A673 (cell line): ENCODE data around the gene ACTL7A. TPM values are rescaled to one million over a fixed set of nuclear protein-coding genes. Genes with fewer than 3 reads are reported as not detected.

ENCODE experiments used
- BruUV-seq: library from RNA; stranded (reverse); fragments of 400-500 nt; replicated peaks from 2 replicates; lab custom pipeline; 2021; lab: Mats Ljungman, UMichigan
- CTCF ChIA-PET: fragments of 300-600 bp; sonication (Branson Sonifier 250); formaldehyde crosslinking; loops from one replicate; lab custom pipeline; 2022; ENCODE audit warnings: antibody characterized with exemption; lab: Charles Lee
- POLR2A ChIA-PET: fragments of 300-600 bp; sonication (Branson Sonifier 250); formaldehyde crosslinking; loops from one replicate; lab custom pipeline; 2022; ENCODE audit warnings: antibody characterized with exemption; ENCODE audit not compliant: low non-redundant PET; lab: Charles Lee
- DNase-seq: peaks from one replicate; pipeline ENCODE4 v3.0.0-alpha.2; 2015; ENCODE audit warnings: low spot score
- H3K27ac ChIP-seq: fragments of 200-600 bp; sonication (generic); 2 replicates; pipeline ENCODE4 v1.5.1; 2016; ENCODE audit warnings: mixed run types, low read depth, mild to moderate bottlenecking, mixed read lengths, antibody characterized with exemption, low read length; ENCODE audit not compliant: poor library complexity, severe bottlenecking
- H3K27me3 ChIP-seq: fragments of 200-600 bp; sonication (generic); replicated peaks from 2 replicates; pipeline ENCODE4 v1.6.1; 2017; ENCODE audit warnings: mixed run types, low read depth, mild to moderate bottlenecking, mixed read lengths, antibody characterized with exemption, low read length; ENCODE audit not compliant: insufficient read depth, poor library complexity
- H3K36me3 ChIP-seq: fragments of 200-600 bp; sonication (generic); 2 replicates; pipeline ENCODE4 v1.6.1; 2016; ENCODE audit warnings: mixed run types, mild to moderate bottlenecking, mixed read lengths, antibody characterized with exemption, low read length; ENCODE audit not compliant: insufficient read depth, poor library complexity, severe bottlenecking
- H3K4me1 ChIP-seq: fragments of 200-600 bp; sonication (generic); 2 replicates; pipeline ENCODE4 v1.6.1; 2017; ENCODE audit warnings: mixed run types, mild to moderate bottlenecking, mixed read lengths, antibody characterized with exemption, low read length; ENCODE audit not compliant: insufficient read depth, poor library complexity, severe bottlenecking
- H3K4me3 ChIP-seq: fragments of 200-600 bp; sonication (generic); 2 replicates; pipeline ENCODE4 v1.5.1; 2016; ENCODE audit warnings: low read depth, mixed run types, mild to moderate bottlenecking, mixed read lengths, low read length; ENCODE audit not compliant: poor library complexity, severe bottlenecking
- H3K9me3 ChIP-seq: fragments of 200-600 bp; sonication (generic); 2 replicates; pipeline ENCODE4 v1.6.1; 2016; ENCODE audit warnings: mixed run types, low read depth, mild to moderate bottlenecking, mixed read lengths, antibody characterized with exemption, low read length; ENCODE audit not compliant: poor library complexity, severe bottlenecking
- CTCF ChIP-seq: fragments of 300-800, 200-600 bp; sonication (generic); conservative IDR thresholded peaks from 2 replicates; pipeline ENCODE4 v1.5.1; 2017; ENCODE audit warnings: low read depth, mild to moderate bottlenecking, antibody characterized with exemption, low read length, moderate library complexity, mixed read lengths
- EZH2 ChIP-seq: fragments of 200-600 bp; sonication (generic); IDR thresholded peaks from 2 replicates; pipeline ENCODE4 v1.6.1; 2017; ENCODE audit warnings: borderline replicate concordance, low read depth, mild to moderate bottlenecking, mixed read lengths, antibody characterized with exemption, low read length; ENCODE audit not compliant: poor library complexity, severe bottlenecking
- intact Hi-C: fragments of 100-400 bp; cut with micrococcal nuclease; formaldehyde crosslinking; loops from one replicate; pipeline ENCODE4 v1.10.0; 2022; ENCODE audit not compliant: unreplicated experiment
- total RNA-seq: library from RNA; stranded (reverse); gene quantifications from 2 replicates; pipeline ENCODE4 v1.2.3, GENCODE V29; 2021

The ACTL7A gene
- total RNA-seq, 1 experiment from 2014 or later = not detected

- no peaks in the 10 kb centered on the region for H3K36me3 ChIP-seq
- no peak overlapping the region for H3K27ac ChIP-seq
- no peaks in the 10 kb centered on the region for H3K9me3 ChIP-seq
- no TSS peak for BruUV-seq
- H3K4me1 ChIP-seq = no peaks in the 10 kb centered on the region
- no peak for DNase-seq
- intact Hi-C loops = no loop called here
- no peaks in the 10 kb centered on the region for H3K27me3 ChIP-seq
- H3K4me3 ChIP-seq = no peak overlapping the region
- CTCF ChIA-PET = no interaction called here
- TF ChIP-seq EZH2 (no peak), CTCF (no peak)
- POLR2A ChIA-PET = no interaction called here
These were observed 4.5 kb upstream of the ACTL7A start for GRCh38 chr9:108857572-108857971.

GRCh38 chr9:108859459-108860114 is 2.5 kb upstream of the ACTL7A start:
- Histone ChIP-seq H3K4me1 (no peaks in the 10 kb centered on the region), H3K27ac (no peak overlapping the region), H3K4me3 (no peak overlapping the region), H3K27me3 (no peaks in the 10 kb centered on the region), H3K9me3 (no peaks in the 10 kb centered on the region), H3K36me3 (no peaks in the 10 kb centered on the region)
- TF ChIP-seq EZH2 (no peak), CTCF (no peak)
- DNase-seq = no peak
- ChIA-PET CTCF (no interaction called here), POLR2A (no interaction called here)
- no TSS peak for BruUV-seq
- intact Hi-C loops = no loop called here

- intact Hi-C loops = no loop called here
- ChIA-PET POLR2A (no interaction called here), CTCF (no interaction called here)
- H3K9me3 ChIP-seq = no peaks in the 10 kb centered on the region
- no peak for DNase-seq
- TF ChIP-seq CTCF = no peak
- TF ChIP-seq EZH2 = no peak
- BruUV-seq = no TSS peak
- H3K4me3 ChIP-seq = no peak overlapping the region
- H3K27ac ChIP-seq = no peak overlapping the region
- no peaks in the 10 kb centered on the region for H3K4me1 ChIP-seq
- H3K27me3 ChIP-seq = no peaks in the 10 kb centered on the region
- H3K36me3 ChIP-seq = no peaks in the 10 kb centered on the region
These were observed 1.7 kb upstream of the ACTL7A start for GRCh38 chr9:108860354-108860753.
